DND-41 (cell line): ENCODE measurements around the gene ZSCAN25.

Experiments
- ATAC-seq: fragments of 200-7000 bp; cut with Tn5 transposase; 3 replicates; pipeline ENCODE4 v1.9.1; 2021; ENCODE audit warnings: low read depth; ENCODE audit not compliant: insufficient read depth
- DNase-seq: peaks from one replicate; pipeline ENCODE4 v3.0.0-alpha.2; 2020
- H2AFZ ChIP-seq: 2 replicates; pipeline ENCODE4 v1.6.0; 2012; ENCODE audit warnings: low read depth, low read length
- H3K27ac ChIP-seq: 2 replicates; pipeline ENCODE4 v1.5.1; 2012; ENCODE audit warnings: low read length, inconsistent platforms
- H3K27me3 ChIP-seq: fragments of 200-600 bp; sonication (generic); 2 replicates; pipeline ENCODE4 v1.6.0; 2012; ENCODE audit warnings: low read length, mild to moderate bottlenecking, inconsistent platforms; ENCODE audit not compliant: insufficient read depth, poor library complexity
- H3K36me3 ChIP-seq: 2 replicates; pipeline ENCODE4 v1.5.1; 2012; ENCODE audit warnings: low read length, inconsistent platforms; ENCODE audit not compliant: insufficient read depth
- H3K4me1 ChIP-seq: 2 replicates; pipeline ENCODE4 v1.5.1; 2012; ENCODE audit warnings: mild to moderate bottlenecking, low read length; ENCODE audit not compliant: insufficient read depth
- H3K4me2 ChIP-seq: 2 replicates; pipeline ENCODE4 v1.6.0; 2012; ENCODE audit warnings: mild to moderate bottlenecking, moderate library complexity, low read length, inconsistent platforms; ENCODE audit not compliant: insufficient read depth
- H3K4me3 ChIP-seq, 2 experiments: fragments of 200-600 bp in 1 of 2; shearing (Covaris generic) in 1 of 2; 2 replicates each; pipeline ENCODE4 v1.5.1; 2012 to 2016; ENCODE audit warnings: inconsistent platforms in 2 of 2, low read length in 2 of 2, mild to moderate bottlenecking in 2 of 2, low read depth in 1 of 2, moderate library complexity in 1 of 2
- H3K79me2 ChIP-seq: 2 replicates; pipeline ENCODE4 v1.6.0; 2012; ENCODE audit warnings: low read length, inconsistent platforms; ENCODE audit not compliant: insufficient read depth
- H3K9ac ChIP-seq: 2 replicates; pipeline ENCODE4 v1.6.0; 2012; ENCODE audit warnings: low read depth, mild to moderate bottlenecking, inconsistent platforms, low read length, moderate library complexity
- H3K9me3 ChIP-seq: 2 replicates; pipeline ENCODE4 v1.5.1; 2012; ENCODE audit warnings: low read length, moderate library complexity, mild to moderate bottlenecking, inconsistent platforms; ENCODE audit not compliant: insufficient read depth, severe bottlenecking
- H4K20me1 ChIP-seq: 2 replicates; pipeline ENCODE4 v1.6.0; 2012; ENCODE audit warnings: low read length; ENCODE audit not compliant: insufficient read depth
- EZH2 ChIP-seq: IDR thresholded peaks from 3 replicates; pipeline ENCODE4 v1.6.1; 2012; ENCODE audit warnings: borderline replicate concordance, low read depth, mild to moderate bottlenecking, moderate library complexity, low read length, inconsistent platforms; ENCODE audit not compliant: severe bottlenecking
- TF ChIP-seq, protein P1 (sequence below): IDR thresholded peaks from 2 replicates; pipeline ENCODE4 v1.5.1; 2012; ENCODE audit warnings: borderline replicate concordance, low read length, moderate library complexity, mild to moderate bottlenecking; ENCODE audit not compliant: poor library complexity, severe bottlenecking; ENCODE audit errors: extremely low read depth

The ZSCAN25 gene

DNA sequence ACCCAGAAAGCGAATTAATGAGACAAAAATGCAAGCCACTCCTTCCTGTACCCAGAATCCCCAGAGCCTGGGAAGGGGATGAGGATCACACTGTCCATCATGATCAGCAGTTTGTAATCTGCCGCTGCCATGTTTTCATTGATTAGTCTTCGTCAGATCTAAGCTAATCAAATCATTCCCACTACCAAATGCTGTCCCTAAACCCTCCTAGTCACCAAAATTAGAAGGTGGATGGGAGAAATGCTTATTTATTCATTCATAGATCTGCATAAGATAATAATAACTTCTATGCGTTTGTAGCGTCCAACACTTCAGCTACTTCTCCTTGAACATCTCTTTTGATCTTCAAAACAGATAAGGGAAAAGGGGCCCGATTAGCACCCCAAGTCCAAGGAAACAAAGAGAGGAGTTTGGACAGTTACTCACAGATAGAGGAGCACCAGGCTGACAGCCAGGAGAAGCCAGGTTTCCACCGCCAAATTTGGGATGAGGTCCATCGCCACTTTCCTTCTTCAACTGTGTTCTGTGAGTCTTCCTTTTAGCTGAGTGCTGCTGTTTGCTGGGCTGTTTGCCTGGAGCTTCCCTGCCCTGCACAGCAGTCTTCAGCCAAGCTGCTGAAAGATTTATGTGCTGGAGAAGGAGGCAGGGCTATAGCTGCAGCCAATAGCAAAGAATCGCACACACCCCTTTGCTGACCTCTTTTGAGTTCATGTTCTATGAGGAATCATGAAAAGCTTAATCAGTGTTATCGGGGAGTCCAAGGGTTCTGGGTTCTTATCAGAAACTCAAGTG, 62.9 kb downstream of the ZSCAN25 start, which contains the start of gene CYP3A5:
CYP3A5 (minus strand) TSS at position 597 of the 792 bp plus-strand sequence; CDS start at position 497, 100 bp downstream.
- ATAC-seq: no peak

More for the DNA sequence above, 62.9 kb downstream of the ZSCAN25 start, which contains the start of gene CYP3A5:
- H3K4me3 ChIP-seq: no peak within 1 kb of the TSS
- H3K4me1 ChIP-seq: no peaks in the 10 kb centered on the region
- no peaks in the 10 kb centered on the region for H3K27me3 ChIP-seq
- H3K4me2 ChIP-seq: no peak within 1 kb of the TSS
- no peaks in the 10 kb centered on the region for H3K9me3 ChIP-seq
- TF ChIP-seq, protein P1, sequence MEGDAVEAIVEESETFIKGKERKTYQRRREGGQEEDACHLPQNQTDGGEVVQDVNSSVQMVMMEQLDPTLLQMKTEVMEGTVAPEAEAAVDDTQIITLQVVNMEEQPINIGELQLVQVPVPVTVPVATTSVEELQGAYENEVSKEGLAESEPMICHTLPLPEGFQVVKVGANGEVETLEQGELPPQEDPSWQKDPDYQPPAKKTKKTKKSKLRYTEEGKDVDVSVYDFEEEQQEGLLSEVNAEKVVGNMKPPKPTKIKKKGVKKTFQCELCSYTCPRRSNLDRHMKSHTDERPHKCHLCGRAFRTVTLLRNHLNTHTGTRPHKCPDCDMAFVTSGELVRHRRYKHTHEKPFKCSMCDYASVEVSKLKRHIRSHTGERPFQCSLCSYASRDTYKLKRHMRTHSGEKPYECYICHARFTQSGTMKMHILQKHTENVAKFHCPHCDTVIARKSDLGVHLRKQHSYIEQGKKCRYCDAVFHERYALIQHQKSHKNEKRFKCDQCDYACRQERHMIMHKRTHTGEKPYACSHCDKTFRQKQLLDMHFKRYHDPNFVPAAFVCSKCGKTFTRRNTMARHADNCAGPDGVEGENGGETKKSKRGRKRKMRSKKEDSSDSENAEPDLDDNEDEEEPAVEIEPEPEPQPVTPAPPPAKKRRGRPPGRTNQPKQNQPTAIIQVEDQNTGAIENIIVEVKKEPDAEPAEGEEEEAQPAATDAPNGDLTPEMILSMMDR: no peak
- no peak for TF ChIP-seq EZH2
- DNase-seq: no peak
- H3K36me3 ChIP-seq: no peaks in the 10 kb centered on the region
- no peak within 1 kb of the TSS for H2AFZ ChIP-seq
- H3K27ac ChIP-seq: no peak within 1 kb of the TSS
- no peak within 1 kb of the TSS for H3K9ac ChIP-seq
- no peaks in the 10 kb centered on the region for H4K20me1 ChIP-seq
- no peaks in the 10 kb centered on the region for H3K79me2 ChIP-seq
